NOMO-1 (cell line): ENCODE results near the gene PEAK3.

ENCODE experiments used
- DNase-seq, 2 experiments: peaks; one replicate each; lab custom pipeline; 2025; ENCODE audit not compliant: unreplicated experiment in 2 of 2; lab: John Stamatoyannopoulos, UW

PEAK3 gene

GRCh38 chr19:2282062-2282861 is at the start of gene PEAK3:
Gene PEAK3, minus strand, starts transcription at chr19:2282175. Its CDS starts 1,244 bp downstream, at chr19:2280931.
- peak; percentile 57 to 81 for DNase-seq

GRCh38 chr19:2330632-2331284 is 48.8 kb upstream of the PEAK3 start:
- DNase-seq, result no peak

GRCh38 chr19:2330255-2330631 is 48.3 kb upstream of the PEAK3 start:
- DNase-seq, result no peak

- DNase-seq, result no peak
These were observed 47.5 kb upstream of the PEAK3 start for GRCh38 chr19:2329501-2329916.

- DNase-seq, result no peak
These were observed 47.1 kb upstream of the PEAK3 start for GRCh38 chr19:2329149-2329478.

GRCh38 chr19:2328401-2329148 is 46.6 kb upstream of the PEAK3 start, which contains the start of the genes LSM7 and SPPL2B:
Gene LSM7, minus strand, starts transcription at chr19:2328586. Its CDS starts 20 bp downstream, at chr19:2328566.
Gene SPPL2B, plus strand, starts transcription at chr19:2328684. Its CDS starts 26 bp downstream, at chr19:2328710.
- DNase-seq, result peak; percentile 72 to 95

GRCh38 chr19:2327773-2328400 is 45.9 kb upstream of the PEAK3 start:
- DNase-seq, result peak; percentile 83 to 88

GRCh38 chr19:2326699-2327360 is 44.9 kb upstream of the PEAK3 start:
- DNase-seq, result no peak

- no peak for DNase-seq
These were observed 43.5 kb upstream of the PEAK3 start for GRCh38 chr19:2325281-2326046.

GRCh38 chr19:2324220-2324948 is 42.4 kb upstream of the PEAK3 start:
- no peak for DNase-seq

GRCh38 chr19:2323707-2324106 is 41.7 kb upstream of the PEAK3 start:
- DNase-seq, result no peak

GRCh38 chr19:2321565-2322283 is 39.7 kb upstream of the PEAK3 start:
- no peak for DNase-seq

GRCh38 chr19:2320939-2321338 is 39.0 kb upstream of the PEAK3 start:
- no peak for DNase-seq

- DNase-seq, result no peak
These were observed 38.1 kb upstream of the PEAK3 start for GRCh38 chr19:2320049-2320448.

- DNase-seq, result no peak
These were observed 37.6 kb upstream of the PEAK3 start for GRCh38 chr19:2319551-2319950.

- DNase-seq, result no peak
These were observed 36.9 kb upstream of the PEAK3 start for GRCh38 chr19:2318923-2319322.

- no peak for DNase-seq
These were observed 35.8 kb upstream of the PEAK3 start for GRCh38 chr19:2317756-2318155.

GRCh38 chr19:2317300-2317699 is 35.3 kb upstream of the PEAK3 start:
- DNase-seq, result no peak
